HepG2 (cell line): ENCODE data around the gene AGAP6. TPM values are rescaled to one million over a fixed set of nuclear protein-coding genes. Genes with fewer than 3 reads are reported as not detected.

Experiments
- ATAC-seq: fragments of 200-7000 bp; cut with Tn5 transposase; 3 replicates; pipeline ENCODE4 v1.9.1; 2020; ENCODE audit warnings: mild to moderate bottlenecking, moderate library complexity
- BruUV-seq: library from RNA; stranded (reverse); fragments of 400-500 nt; replicated peaks from 2 replicates; lab custom pipeline; 2021; lab: Mats Ljungman, UMichigan
- CTCF ChIA-PET: fragments of 300-600 bp; formaldehyde crosslinking; extraction: SDS; loops from one replicate; lab custom pipeline; 2021; ENCODE audit warnings: low total read pairs, inconsistent platforms, low intra/inter-chr PET ratio; lab: Yijun Ruan, JAX
- POLR2A ChIA-PET: fragments of 350-600 bp; sonication (Branson Sonifier 250); formaldehyde crosslinking; loops from one replicate; lab custom pipeline; 2020; ENCODE audit warnings: antibody characterized with exemption, inconsistent platforms; lab: Yijun Ruan, JAX
- DNase-seq: peaks from one replicate; pipeline ENCODE4 v3.0.0-alpha.2; 2015; ENCODE audit warnings: low spot score
- FAIRE-seq: peaks from 3 replicates; lab custom pipeline; 2011; peaks lifted over from hg19 to GRCh38; lab: Jason Lieb, UNC
- H2AFZ ChIP-seq: one replicate; pipeline ENCODE4 v1.6.1; 2011; ENCODE audit warnings: low read length, inconsistent platforms
- H3K27ac ChIP-seq: fragments of 300-600 bp; 3 replicates; pipeline ENCODE4 v1.8.0; 2011; ENCODE audit warnings: mixed run types, mild to moderate bottlenecking, mixed read lengths, low read length, inconsistent platforms; ENCODE audit not compliant: insufficient read depth; ENCODE audit errors: extremely low read length
- H3K27me3 ChIP-seq, 2 experiments: fragments of 200-600 bp in 1 of 2; 2 replicates in 1 of 2; 3 replicates in 1 of 2; pipeline versions ENCODE4 v1.6.0 to v1.8.0; 2011; ENCODE audit warnings: low read length in 2 of 2, mild to moderate bottlenecking in 2 of 2, moderate library complexity in 2 of 2, inconsistent platforms in 1 of 2; ENCODE audit not compliant: insufficient read depth in 2 of 2, control insufficient read depth in 1 of 2
- H3K36me3 ChIP-seq, 2 experiments: fragments of 200-600 bp in 1 of 2; replicated peaks in 1 of 2; 2 replicates in 1 of 2; 3 replicates in 1 of 2; pipeline versions ENCODE4 v1.5.1 to v1.8.0; 2011; ENCODE audit warnings: low read length in 2 of 2, inconsistent platforms in 1 of 2; ENCODE audit not compliant: insufficient read depth in 2 of 2, control insufficient read depth in 1 of 2
- H3K4me1 ChIP-seq: 2 replicates; pipeline ENCODE4 v1.5.1; 2012; ENCODE audit warnings: low read length, inconsistent platforms; ENCODE audit not compliant: insufficient read depth
- H3K4me2 ChIP-seq: 2 replicates; pipeline ENCODE4 v1.6.0; 2011; ENCODE audit warnings: low read depth, low read length, inconsistent platforms
- H3K4me3 ChIP-seq, 3 experiments: fragments of 200-600 bp in 1 of 3; sonication (generic), shearing (Covaris generic) in 1 of 3; replicated peaks in 1 of 3; 2 replicates each; pipeline ENCODE4 v1.5.1; 2011 to 2016; ENCODE audit warnings: low read length in 3 of 3, inconsistent platforms in 2 of 3, low read depth in 2 of 3, mild to moderate bottlenecking in 2 of 3, control low read depth in 1 of 3, mixed read lengths in 1 of 3; ENCODE audit not compliant: insufficient read depth in 1 of 3
- H3K79me2 ChIP-seq: one replicate; pipeline ENCODE4 v1.6.1; 2011; ENCODE audit warnings: low read length, inconsistent platforms; ENCODE audit not compliant: insufficient read depth
- H3K9ac ChIP-seq: 2 replicates; pipeline ENCODE4 v1.6.0; 2011; ENCODE audit warnings: mild to moderate bottlenecking, low read depth, low read length, inconsistent platforms; ENCODE audit not compliant: insufficient read depth
- H3K9me3 ChIP-seq: 2 replicates; pipeline ENCODE4 v1.5.1; 2012; ENCODE audit warnings: mild to moderate bottlenecking, low read length
- H4K20me1 ChIP-seq: 2 replicates; pipeline ENCODE4 v1.6.0; 2011; ENCODE audit warnings: inconsistent platforms, mild to moderate bottlenecking, low read length, moderate library complexity; ENCODE audit not compliant: insufficient read depth
- SP2 ChIP-seq: sonication (generic); formaldehyde crosslinking; IDR thresholded peaks from 2 replicates; pipeline ENCODE4 v1.5.1; 2020; ENCODE audit warnings: mild to moderate bottlenecking, missing genetic modification reagents
- ZNF234 ChIP-seq: sonication (generic); formaldehyde crosslinking; conservative IDR thresholded peaks from 2 replicates; pipeline ENCODE4 v1.5.1; 2020; ENCODE audit warnings: mild to moderate bottlenecking, missing genetic modification reagents
- ZNF850 ChIP-seq: sonication (generic); formaldehyde crosslinking; conservative IDR thresholded peaks from 2 replicates; pipeline ENCODE4 v1.9.0; 2021; ENCODE audit warnings: mild to moderate bottlenecking, missing genetic modification reagents
- WGBS: methylation state at CpG from one replicate; pipeline ENCODE4 v1.1.6; 2017; ENCODE audit warnings: low lambda C conversion rate; 5-methylcytosine and 5-hydroxymethylcytosine counted together
- in situ Hi-C: cut with HindIII; loops from 2 replicates; pipeline ENCODE4 v1.10.0; 2017; ENCODE audit warnings: low pct_unique_long_range_greater_than_20kb; ENCODE audit not compliant: extremely low pct_ligation_motif_present
- intact Hi-C: fragments of 100-400 bp; cut with micrococcal nuclease; formaldehyde crosslinking; loops from one replicate; pipeline ENCODE4 v1.10.0; 2022; ENCODE audit not compliant: unreplicated experiment
- polyA plus RNA-seq, 8 experiments: library from polyadenylated mRNA; depleted of rRNA in 3 of 8; stranded (reverse) in 7 of 8; unstranded in 1 of 8; fragments of >200 nt; fragmentation: Illumina TruSeq in 4 of 8; extraction: Trizol in 4 of 8; gene quantifications; 2 replicates each; pipeline versions ENCODE4 v1.2.1 to v1.2.3, GENCODE V29; 2011 to 2016; ENCODE audit warnings: low read depth in 4 of 8, missing spikeins in 1 of 8, mixed read lengths in 1 of 8; ENCODE audit not compliant: insufficient read depth in 1 of 8
- total RNA-seq, 5 experiments: library from RNA; depleted of rRNA; stranded (reverse); fragments of >200 nt; fragmentation: Illumina TruSeq; extraction: Trizol; gene quantifications; 2 replicates each; pipeline ENCODE4 v1.2.3, GENCODE V29; 2016; ENCODE audit warnings: low read depth in 1 of 5
- TF ChIP-seq, protein P1 (sequence below): sonication (generic); formaldehyde crosslinking; IDR thresholded peaks from 2 replicates; pipeline ENCODE4 v1.4.0; 2020; ENCODE audit warnings: missing genetic modification reagents
- TF ChIP-seq, protein P2 (sequence below): sonication (generic); formaldehyde crosslinking; IDR thresholded peaks from 2 replicates; pipeline ENCODE4 v1.5.1; 2020; ENCODE audit warnings: mild to moderate bottlenecking, missing genetic modification reagents

Gene AGAP6
- total and polyA plus RNA-seq, 2 of the 13 experiments (the other 11 are each of a cell fraction or from before 2014, with no cell fraction given), result 7.7 to 19.5 TPM

DNA sequence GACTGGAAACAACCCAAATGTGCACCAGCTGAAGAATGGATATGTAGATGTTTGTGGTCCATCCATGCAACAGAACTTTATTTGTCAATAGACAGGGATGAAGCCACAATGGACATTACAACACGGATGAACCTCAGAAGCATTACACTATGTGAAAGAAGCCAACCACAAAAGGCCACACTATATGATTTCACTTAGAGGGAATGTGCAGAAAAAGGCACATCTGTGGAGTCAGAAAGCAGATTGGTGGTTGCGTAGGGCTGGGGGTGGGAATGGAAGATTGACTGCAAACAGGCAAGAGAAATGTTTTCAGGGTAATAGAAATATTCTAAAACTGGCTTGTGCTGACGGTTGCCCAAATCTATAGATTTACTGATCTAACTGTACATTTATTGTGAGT is 45.3 kb downstream of the AGAP6 start:
- H3K9ac ChIP-seq, result no peak overlapping the region
- POLR2A ChIA-PET, result no interaction called here
- FAIRE-seq, result no peak
- no peaks in the 10 kb centered on the region for H3K36me3 ChIP-seq
- no peak overlapping the region for H3K4me3 ChIP-seq
- H3K9me3 ChIP-seq, result no peaks in the 10 kb centered on the region
- BruUV-seq, result no TSS peak
- H4K20me1 ChIP-seq, result no peaks in the 10 kb centered on the region
- no peak for TF ChIP-seq ZNF850 (CRISPR knock-in tag)
- TF ChIP-seq SP2 (CRISPR knock-in tag), result no peak
- TF ChIP-seq, protein P1, sequence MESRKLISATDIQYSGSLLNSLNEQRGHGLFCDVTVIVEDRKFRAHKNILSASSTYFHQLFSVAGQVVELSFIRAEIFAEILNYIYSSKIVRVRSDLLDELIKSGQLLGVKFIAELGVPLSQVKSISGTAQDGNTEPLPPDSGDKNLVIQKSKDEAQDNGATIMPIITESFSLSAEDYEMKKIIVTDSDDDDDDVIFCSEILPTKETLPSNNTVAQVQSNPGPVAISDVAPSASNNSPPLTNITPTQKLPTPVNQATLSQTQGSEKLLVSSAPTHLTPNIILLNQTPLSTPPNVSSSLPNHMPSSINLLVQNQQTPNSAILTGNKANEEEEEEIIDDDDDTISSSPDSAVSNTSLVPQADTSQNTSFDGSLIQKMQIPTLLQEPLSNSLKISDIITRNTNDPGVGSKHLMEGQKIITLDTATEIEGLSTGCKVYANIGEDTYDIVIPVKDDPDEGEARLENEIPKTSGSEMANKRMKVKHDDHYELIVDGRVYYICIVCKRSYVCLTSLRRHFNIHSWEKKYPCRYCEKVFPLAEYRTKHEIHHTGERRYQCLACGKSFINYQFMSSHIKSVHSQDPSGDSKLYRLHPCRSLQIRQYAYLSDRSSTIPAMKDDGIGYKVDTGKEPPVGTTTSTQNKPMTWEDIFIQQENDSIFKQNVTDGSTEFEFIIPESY (CRISPR knock-in tag), result no peak
- TF ChIP-seq, protein P2, sequence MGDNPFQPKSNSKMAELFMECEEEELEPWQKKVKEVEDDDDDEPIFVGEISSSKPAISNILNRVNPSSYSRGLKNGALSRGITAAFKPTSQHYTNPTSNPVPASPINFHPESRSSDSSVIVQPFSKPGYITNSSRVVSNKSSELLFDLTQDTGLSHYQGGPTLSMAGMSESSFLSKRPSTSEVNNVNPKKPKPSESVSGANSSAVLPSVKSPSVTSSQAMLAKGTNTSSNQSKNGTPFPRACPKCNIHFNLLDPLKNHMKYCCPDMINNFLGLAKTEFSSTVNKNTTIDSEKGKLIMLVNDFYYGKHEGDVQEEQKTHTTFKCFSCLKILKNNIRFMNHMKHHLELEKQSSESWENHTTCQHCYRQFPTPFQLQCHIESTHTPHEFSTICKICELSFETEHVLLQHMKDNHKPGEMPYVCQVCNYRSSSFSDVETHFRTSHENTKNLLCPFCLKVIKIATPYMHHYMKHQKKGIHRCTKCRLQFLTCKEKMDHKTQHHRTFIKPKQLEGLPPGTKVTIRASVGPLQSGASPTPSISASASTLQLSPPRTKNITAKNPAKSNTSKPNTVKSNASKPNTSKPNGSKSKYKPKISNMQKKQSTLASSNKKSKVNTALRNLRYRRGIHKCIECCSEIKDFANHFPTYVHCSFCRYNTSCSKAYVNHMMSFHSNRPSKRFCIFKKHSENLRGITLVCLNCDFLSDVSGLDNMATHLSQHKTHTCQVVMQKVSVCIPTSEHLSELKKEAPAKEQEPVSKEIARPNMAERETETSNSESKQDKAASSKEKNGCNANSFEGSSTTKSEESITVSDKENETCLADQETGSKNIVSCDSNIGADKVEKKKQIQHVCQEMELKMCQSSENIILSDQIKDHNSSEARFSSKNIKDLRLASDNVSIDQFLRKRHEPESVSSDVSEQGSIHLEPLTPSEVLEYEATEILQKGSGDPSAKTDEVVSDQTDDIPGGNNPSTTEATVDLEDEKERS, result no peak
- TF ChIP-seq ZNF234 (CRISPR knock-in tag), result no peak
- TF ChIP-seq, all 625 proteins: peak for 0
- no peak for DNase-seq
- WGBS, result 44% methylated on average over 3 of the region's 3 CpGs
- in situ Hi-C loops (no loop called here), intact Hi-C loops (no loop called here)
- Histone ChIP-seq H3K27me3 (no peaks in the 10 kb centered on the region), H3K79me2 (no peaks in the 10 kb centered on the region), H3K27ac (no peak overlapping the region), H3K4me1 (peaks cover 13% of the 10 kb centered on the region), H2AFZ (no peak overlapping the region), H3K4me2 (no peak overlapping the region)
- no peak for ATAC-seq
- CTCF ChIA-PET, result no interaction called here
